ENCODE data around the gene HSPB7. TPM values are rescaled to one million over a fixed set of nuclear protein-coding genes. Genes with fewer than 3 reads are reported as not detected.

HSPB7 gene
- total RNA-seq, 6 experiments from 2014 or later: 0.54 to 2.0 (median 1.2) TPM

GRCh38 chr1:15992582-15993500 is 25.0 kb downstream of the HSPB7 start:
- H3K4me1 ChIP-seq: no peaks in the 10 kb centered on the region
- no peak overlapping the region for H3K4me3 ChIP-seq
- intact Hi-C loops (cut with DNase I): loop anchor here (5.0 kb wide), 2 partner anchors 176 to 186 kb away; partner anchors contain the start of gene UQCRHL (in 1 of the 2)
- H3K27me3 ChIP-seq: no peaks in the 10 kb centered on the region
- H3K27ac ChIP-seq: no peak overlapping the region
- ATAC-seq: no peak
- WGBS (ENCODE audit: insufficient coverage, low coverage, low lambda C conversion rate, missing lambda C conversion rate): 80% methylated on average over 1 of the region's 17 CpGs
- H3K36me3 ChIP-seq: no peaks in the 10 kb centered on the region
- H3K9me3 ChIP-seq: no peaks in the 10 kb centered on the region
- TF ChIP-seq POLR2A (IDR thresholded peaks at IDR 0.05): no peak
- TF ChIP-seq CTCF (IDR thresholded peaks at IDR 0.05): no peak
- DNase-seq: no peak

- Histone ChIP-seq H3K9me3 (no peaks in the 10 kb centered on the region), H3K4me1 (no peaks in the 10 kb centered on the region), H3K27me3 (no peaks in the 10 kb centered on the region), H3K27ac (no peak overlapping the region), H3K36me3 (no peaks in the 10 kb centered on the region), H3K4me3 (no peak overlapping the region)
- intact Hi-C loops (cut with DNase I): loop anchor here (5.0 kb wide), 2 partner anchors 175 to 185 kb away; partner anchors contain the start of gene UQCRHL (in 1 of the 2)
- TF ChIP-seq CTCF (IDR thresholded peaks at IDR 0.05): no peak
- no peak for ATAC-seq
- WGBS (ENCODE audit: insufficient coverage, low coverage, low lambda C conversion rate, missing lambda C conversion rate): 89% methylated on average over 4 of the region's 7 CpGs
- DNase-seq: no peak
These were observed 25.7 kb downstream of the HSPB7 start for GRCh38 chr1:15992187-15992553.

GRCh38 chr1:15991427-15992186 is 26.2 kb downstream of the HSPB7 start:
- 64% methylated on average over 4 of the region's 11 CpGs for whole genome bisulfite sequencing (ENCODE audit: insufficient coverage, low coverage, low lambda C conversion rate, missing lambda C conversion rate)
- intact Hi-C loops (cut with DNase I): loop anchor here (5.0 kb wide), 2 partner anchors 174 to 184 kb away; partner anchors contain the start of gene UQCRHL (in 1 of the 2)
- no peak overlapping the region for H3K27ac ChIP-seq

GRCh38 chr1:15989776-15990175 is 28.1 kb downstream of the HSPB7 start:
- ATAC-seq (no peak), DNase-seq (no peak)
- H3K27ac ChIP-seq: no peak overlapping the region
- 63% methylated on average over 5 of the region's 9 CpGs for WGBS (ENCODE audit: insufficient coverage, low coverage, low lambda C conversion rate, missing lambda C conversion rate)
- H3K4me3 ChIP-seq: no peak overlapping the region
- no peaks in the 10 kb centered on the region for H3K36me3 ChIP-seq
- intact Hi-C loops (cut with DNase I): loop anchor here (5.0 kb wide), 2 partner anchors 172 to 182 kb away; partner anchors contain the start of gene UQCRHL (in 1 of the 2)
- no peaks in the 10 kb centered on the region for H3K27me3 ChIP-seq
- TF ChIP-seq POLR2A (IDR thresholded peaks at IDR 0.05) (no peak), CTCF (IDR thresholded peaks at IDR 0.05) (no peak)
- no peaks in the 10 kb centered on the region for H3K9me3 ChIP-seq
- no peaks in the 10 kb centered on the region for H3K4me1 ChIP-seq

More at GRCh38 chr1:15991427-15992186, 26.2 kb downstream of the HSPB7 start:
- no peaks in the 10 kb centered on the region for H3K4me1 ChIP-seq
- no peaks in the 10 kb centered on the region for H3K36me3 ChIP-seq
- no peaks in the 10 kb centered on the region for H3K27me3 ChIP-seq
- no peaks in the 10 kb centered on the region for H3K9me3 ChIP-seq
- H3K4me3 ChIP-seq: no peak overlapping the region
- no peak for ATAC-seq
- TF ChIP-seq POLR2A (IDR thresholded peaks at IDR 0.05): no peak
- no peak for TF ChIP-seq CTCF (IDR thresholded peaks at IDR 0.05)
- no peak for DNase-seq
